GM21786 (cell line): ENCODE measurements around the gene CCDC85C.

ENCODE experiments used
- ATAC-seq: cut with Tn5 transposase; IDR thresholded peaks from one replicate; pipeline ENCODE4 v1.9.1; 2021; ENCODE audit not compliant: unreplicated experiment

Gene CCDC85C

GRCh38 chr14:99542566-99542965 is 61.4 kb downstream of the CCDC85C start:
- ATAC-seq: no peak

GRCh38 chr14:99541677-99542470 is 62.1 kb downstream of the CCDC85C start:
- ATAC-seq: no peak

GRCh38 chr14:99541211-99541610 is 62.8 kb downstream of the CCDC85C start:
- ATAC-seq: no peak

- no peak for ATAC-seq
Observed at GRCh38 chr14:99540196-99541032, 63.6 kb downstream of the CCDC85C start.

GRCh38 chr14:99539491-99539890 is 64.5 kb downstream of the CCDC85C start:
- no peak for ATAC-seq

- no peak for ATAC-seq
Observed at GRCh38 chr14:99538733-99539132, 65.3 kb downstream of the CCDC85C start.

GRCh38 chr14:99538275-99538674 is 65.7 kb downstream of the CCDC85C start:
- no peak for ATAC-seq

GRCh38 chr14:99537399-99537798 is 66.6 kb downstream of the CCDC85C start:
- ATAC-seq: no peak

- no peak for ATAC-seq
Observed at GRCh38 chr14:99535908-99536778, 67.9 kb downstream of the CCDC85C start.

- ATAC-seq: no peak
Observed at GRCh38 chr14:99535448-99535847, 68.6 kb downstream of the CCDC85C start.

- no peak for ATAC-seq
Observed at GRCh38 chr14:99534863-99535262, 69.1 kb downstream of the CCDC85C start.

GRCh38 chr14:99534333-99534732 is 69.7 kb downstream of the CCDC85C start:
- no peak for ATAC-seq

GRCh38 chr14:99532310-99532709 is 71.7 kb downstream of the CCDC85C start:
- ATAC-seq: no peak

GRCh38 chr14:99531251-99532096 is 72.5 kb downstream of the CCDC85C start:
- no peak for ATAC-seq

- ATAC-seq: no peak
Observed at GRCh38 chr14:99530407-99531155, 73.4 kb downstream of the CCDC85C start.

- ATAC-seq: no peak
Observed at GRCh38 chr14:99529899-99530298, 74.1 kb downstream of the CCDC85C start.

- ATAC-seq: no peak
Observed at GRCh38 chr14:99527427-99528076, 76.5 kb downstream of the CCDC85C start.

GRCh38 chr14:99527026-99527425 is 77.0 kb downstream of the CCDC85C start:
- ATAC-seq: no peak

- ATAC-seq: no peak
Observed at GRCh38 chr14:99525699-99526080, 78.3 kb downstream of the CCDC85C start.
